Measurements from ENCODE around the gene ARMC3. TPM values are rescaled to one million over a fixed set of nuclear protein-coding genes. Genes with fewer than 3 reads are reported as not detected.
A peak's percentile ranks its signal among the peaks of the same experiment; 100 is the strongest.

Gene ARMC3
- total RNA-seq, 1 donor from 2014 or later: 0.83 TPM

GRCh38 chr10:23051278-23051677 is 123.4 kb downstream of the ARMC3 start:
- Mint-ChIP-seq H3K4me3 (no peak overlapping the region), H3K36me3 (no peaks in the 10 kb centered on the region), H3K27me3 (ENCODE audit: low read depth) (no peaks in the 10 kb centered on the region), H3K27ac (no peak overlapping the region), H3K9me3 (no peaks in the 10 kb centered on the region), H3K4me1 (peaks cover 33% of the 10 kb centered on the region)
- DNase-seq (ENCODE audit: low spot score in 2 of 2, unreplicated experiment in 2 of 2): no peak
- no peak for TF ChIP-seq CTCF (IDR thresholded peaks at IDR 0.05; ENCODE audit: unreplicated experiment)

- Mint-ChIP-seq H3K27me3 (ENCODE audit: low read depth) (no peaks in the 10 kb centered on the region), H3K27ac (no peak overlapping the region), H3K4me3 (no peak overlapping the region), H3K9me3 (no peaks in the 10 kb centered on the region), H3K4me1 (peaks cover 34% of the 10 kb centered on the region), H3K36me3 (no peaks in the 10 kb centered on the region)
- TF ChIP-seq CTCF (IDR thresholded peaks at IDR 0.05; ENCODE audit: unreplicated experiment): no peak
- no peak for DNase-seq (ENCODE audit: low spot score in 2 of 2, unreplicated experiment in 2 of 2)
These were observed 124.0 kb downstream of the ARMC3 start for GRCh38 chr10:23051855-23052331.

- Mint-ChIP-seq H3K9me3 (no peaks in the 10 kb centered on the region), H3K27me3 (ENCODE audit: low read depth) (no peaks in the 10 kb centered on the region), H3K27ac (peak overlapping the region; percentile 45), H3K36me3 (no peaks in the 10 kb centered on the region), H3K4me3 (no peak overlapping the region), H3K4me1 (peaks cover 26% of the 10 kb centered on the region)
- TF ChIP-seq CTCF (IDR thresholded peaks at IDR 0.05; ENCODE audit: unreplicated experiment): no peak
- no peak for DNase-seq (ENCODE audit: low spot score in 2 of 2, unreplicated experiment in 2 of 2)
These were observed 125.2 kb downstream of the ARMC3 start for GRCh38 chr10:23053036-23053435.

- H3K4me3 Mint-ChIP-seq: no peak overlapping the region
- H3K4me1 Mint-ChIP-seq: peaks cover 26% of the 10 kb centered on the region
- H3K9me3 Mint-ChIP-seq: peaks cover 15% of the 10 kb centered on the region
- no peaks in the 10 kb centered on the region for H3K27me3 Mint-ChIP-seq (ENCODE audit: low read depth)
- TF ChIP-seq CTCF (IDR thresholded peaks at IDR 0.05; ENCODE audit: unreplicated experiment): no peak
- DNase-seq (ENCODE audit: low spot score in 2 of 2, unreplicated experiment in 2 of 2): no peak
- no peak overlapping the region for H3K27ac Mint-ChIP-seq
- H3K36me3 Mint-ChIP-seq: peaks cover 3% of the 10 kb centered on the region
These were observed 127.8 kb downstream of the ARMC3 start for GRCh38 chr10:23055424-23056185.

GRCh38 chr10:23056186-23056579 is 128.3 kb downstream of the ARMC3 start:
- H3K9me3 Mint-ChIP-seq: peaks cover 15% of the 10 kb centered on the region
- no peak for DNase-seq (ENCODE audit: low spot score in 2 of 2, unreplicated experiment in 2 of 2)
- peaks cover 3% of the 10 kb centered on the region for H3K36me3 Mint-ChIP-seq
- TF ChIP-seq CTCF (IDR thresholded peaks at IDR 0.05; ENCODE audit: unreplicated experiment): no peak
- no peaks in the 10 kb centered on the region for H3K27me3 Mint-ChIP-seq (ENCODE audit: low read depth)
- H3K4me1 Mint-ChIP-seq: peaks cover 29% of the 10 kb centered on the region
- no peak overlapping the region for H3K4me3 Mint-ChIP-seq
- H3K27ac Mint-ChIP-seq: no peak overlapping the region
